Activated CD4-positive, alpha-beta memory T cell treated with anti-CD3 and anti-CD28 coated beads, Interleukin-2, amount 10 ng/mL, durations not matched to agents 7 days and 5 days (primary cell): ENCODE measurements around the gene ARL14. TPM values are rescaled to one million over a fixed set of nuclear protein-coding genes. Genes with fewer than 3 reads are reported as not detected.

Source experiments
- CTCF ChIA-PET: fragments of 350-600 bp; sonication (Branson Sonifier 250); formaldehyde crosslinking; loops from one replicate; lab custom pipeline; 2021; ENCODE audit warnings: antibody characterized with exemption, inconsistent platforms; lab: Charles Lee
- POLR2A ChIA-PET: fragments of 350-600 bp; sonication (Branson Sonifier 250); formaldehyde crosslinking; loops from one replicate; lab custom pipeline; 2021; ENCODE audit warnings: antibody characterized with exemption; lab: Charles Lee
- DNase-seq: peaks from one replicate; pipeline ENCODE4 v3.0.0-alpha.2; 2020
- H3K27ac Mint-ChIP-seq: one replicate; pipeline ENCODE4 v1.8.0; 2021; ENCODE audit warnings: mild to moderate bottlenecking, mixed read lengths
- H3K27me3 Mint-ChIP-seq: one replicate; pipeline ENCODE4 v1.8.0; 2021; ENCODE audit warnings: mixed read lengths
- H3K36me3 Mint-ChIP-seq: one replicate; pipeline ENCODE4 v1.8.0; 2021; ENCODE audit warnings: low read depth, mixed read lengths
- H3K4me1 Mint-ChIP-seq: one replicate; pipeline ENCODE4 v1.8.0; 2021; ENCODE audit warnings: mixed read lengths
- H3K4me3 Mint-ChIP-seq: one replicate; pipeline ENCODE4 v1.8.0; 2021; ENCODE audit warnings: mild to moderate bottlenecking, mixed read lengths
- H3K9me3 Mint-ChIP-seq: one replicate; pipeline ENCODE4 v1.8.0; 2021; ENCODE audit warnings: mixed read lengths
- total RNA-seq, 2 experiments: library from RNA; stranded (reverse); gene quantifications; one replicate each; pipeline ENCODE4 v1.2.3, GENCODE V29; 2021

Gene ARL14
- total RNA-seq, 2 experiments from 2014 or later = not detected

- CTCF ChIA-PET = interaction anchor here (0.8 to 1.9 kb wide), 10 partner anchors 9 to 588 kb away, joined by 3 to 9 read pairs (median 4); no protein-coding TSS in a partner anchor
- H3K36me3 Mint-ChIP-seq = no peaks in the 10 kb centered on the region
Observed at GRCh38 chr3:160686955-160687535, 10.1 kb downstream of the ARL14 start.

GRCh38 chr3:160691151-160691550, 14.2 kb downstream of the ARL14 start:
- DNase-seq = no peak
- H3K36me3 Mint-ChIP-seq = no peaks in the 10 kb centered on the region
- CTCF ChIA-PET = interaction anchor here (1.3 kb wide), 1 partner anchor 250 kb away, joined by 4 read pairs; no protein-coding TSS in a partner anchor
- no peak overlapping the region for H3K4me3 Mint-ChIP-seq
- no peaks in the 10 kb centered on the region for H3K27me3 Mint-ChIP-seq
- H3K9me3 Mint-ChIP-seq = no peaks in the 10 kb centered on the region
- H3K4me1 Mint-ChIP-seq = peaks cover 8% of the 10 kb centered on the region
- no peak overlapping the region for H3K27ac Mint-ChIP-seq
- POLR2A ChIA-PET = no interaction called here

More at GRCh38 chr3:160686955-160687535, 10.1 kb downstream of the ARL14 start:
- Mint-ChIP-seq H3K27me3 (peaks cover 4% of the 10 kb centered on the region), H3K9me3 (no peaks in the 10 kb centered on the region), H3K4me3 (no peak overlapping the region), H3K4me1 (no peaks in the 10 kb centered on the region), H3K27ac (no peak overlapping the region)
- DNase-seq = no peak
- POLR2A ChIA-PET = no interaction called here

GRCh38 chr3:160691962-160692361, 15.0 kb downstream of the ARL14 start:
- Mint-ChIP-seq H3K27me3 (no peaks in the 10 kb centered on the region), H3K27ac (no peak overlapping the region), H3K4me1 (peaks cover 8% of the 10 kb centered on the region), H3K36me3 (no peaks in the 10 kb centered on the region), H3K9me3 (no peaks in the 10 kb centered on the region), H3K4me3 (no peak overlapping the region)
- DNase-seq = no peak
- ChIA-PET CTCF (no interaction called here), POLR2A (no interaction called here)

GRCh38 chr3:160693191-160693590, 16.2 kb downstream of the ARL14 start:
- Mint-ChIP-seq H3K27me3 (peaks cover 3% of the 10 kb centered on the region), H3K9me3 (no peaks in the 10 kb centered on the region), H3K27ac (no peak overlapping the region), H3K36me3 (no peaks in the 10 kb centered on the region), H3K4me1 (peaks cover 10% of the 10 kb centered on the region), H3K4me3 (no peak overlapping the region)
- DNase-seq = no peak
- ChIA-PET POLR2A (interaction anchor here (1.0 kb wide), 1 partner anchor 126 kb away, joined by 3 read pairs; no protein-coding TSS in a partner anchor), CTCF (no interaction called here)

GRCh38 chr3:160694345-160694744, 17.4 kb downstream of the ARL14 start:
- no peak for DNase-seq
- peaks cover 10% of the 10 kb centered on the region for H3K4me1 Mint-ChIP-seq
- no peaks in the 10 kb centered on the region for H3K9me3 Mint-ChIP-seq
- ChIA-PET POLR2A (no interaction called here), CTCF (no interaction called here)
- peaks cover 3% of the 10 kb centered on the region for H3K27me3 Mint-ChIP-seq
- H3K4me3 Mint-ChIP-seq = no peak overlapping the region
- no peak overlapping the region for H3K27ac Mint-ChIP-seq
- H3K36me3 Mint-ChIP-seq = no peaks in the 10 kb centered on the region

- Mint-ChIP-seq H3K4me3 (no peak overlapping the region), H3K27me3 (peaks cover 3% of the 10 kb centered on the region), H3K27ac (no peak overlapping the region), H3K4me1 (peaks cover 10% of the 10 kb centered on the region), H3K9me3 (no peaks in the 10 kb centered on the region), H3K36me3 (no peaks in the 10 kb centered on the region)
- POLR2A ChIA-PET = no interaction called here
- CTCF ChIA-PET = no interaction called here
- no peak for DNase-seq
Observed at GRCh38 chr3:160695003-160695402, 18.0 kb downstream of the ARL14 start.

- Mint-ChIP-seq H3K4me3 (no peak overlapping the region), H3K9me3 (no peaks in the 10 kb centered on the region), H3K4me1 (peaks cover 10% of the 10 kb centered on the region), H3K36me3 (no peaks in the 10 kb centered on the region), H3K27me3 (peaks cover 11% of the 10 kb centered on the region), H3K27ac (no peak overlapping the region)
- ChIA-PET CTCF (interaction anchor here (1.3 kb wide), 1 partner anchor 9 kb away, joined by 6 read pairs; no protein-coding TSS in a partner anchor), POLR2A (no interaction called here)
- DNase-seq = no peak
Observed at GRCh38 chr3:160695915-160696327, 19.0 kb downstream of the ARL14 start.

- ChIA-PET CTCF (interaction anchor here (1.0 to 2.0 kb wide), 3 partner anchors 10 to 245 kb away, joined by 3 to 4 read pairs (median 4); no protein-coding TSS in a partner anchor), POLR2A (no interaction called here)
- H3K9me3 Mint-ChIP-seq = no peaks in the 10 kb centered on the region
- no peak overlapping the region for H3K4me3 Mint-ChIP-seq
- no peak for DNase-seq
- no peak overlapping the region for H3K27ac Mint-ChIP-seq
- H3K27me3 Mint-ChIP-seq = peaks cover 17% of the 10 kb centered on the region
- peaks cover 4% of the 10 kb centered on the region for H3K4me1 Mint-ChIP-seq
- no peaks in the 10 kb centered on the region for H3K36me3 Mint-ChIP-seq
Observed at GRCh38 chr3:160697637-160698380, 20.8 kb downstream of the ARL14 start.

- CTCF ChIA-PET = interaction anchor here (1.0 to 2.0 kb wide), 3 partner anchors 11 to 245 kb away, joined by 3 to 4 read pairs (median 4); no protein-coding TSS in a partner anchor
- H3K4me1 Mint-ChIP-seq = peaks cover 2% of the 10 kb centered on the region
Observed at GRCh38 chr3:160698599-160699195, 21.7 kb downstream of the ARL14 start.

GRCh38 chr3:160701490-160701889, 24.5 kb downstream of the ARL14 start:
- Mint-ChIP-seq H3K4me3 (no peak overlapping the region), H3K9me3 (no peaks in the 10 kb centered on the region), H3K27me3 (peaks cover 25% of the 10 kb centered on the region), H3K36me3 (no peaks in the 10 kb centered on the region), H3K4me1 (peaks cover 2% of the 10 kb centered on the region), H3K27ac (no peak overlapping the region)
- ChIA-PET POLR2A (no interaction called here), CTCF (interaction anchor here (1.0 kb wide), 1 partner anchor 240 kb away, joined by 3 read pairs; no protein-coding TSS in a partner anchor)
- DNase-seq = no peak

More at GRCh38 chr3:160698599-160699195, 21.7 kb downstream of the ARL14 start:
- H3K36me3 Mint-ChIP-seq = no peaks in the 10 kb centered on the region
- no peak overlapping the region for H3K4me3 Mint-ChIP-seq
- H3K9me3 Mint-ChIP-seq = no peaks in the 10 kb centered on the region
- H3K27me3 Mint-ChIP-seq = peaks cover 17% of the 10 kb centered on the region
- POLR2A ChIA-PET = no interaction called here
- DNase-seq = no peak
- no peak overlapping the region for H3K27ac Mint-ChIP-seq

- ChIA-PET POLR2A (no interaction called here), CTCF (no interaction called here)
- Mint-ChIP-seq H3K9me3 (no peaks in the 10 kb centered on the region), H3K27me3 (peaks cover 31% of the 10 kb centered on the region), H3K4me1 (peaks cover 2% of the 10 kb centered on the region), H3K4me3 (no peak overlapping the region), H3K27ac (no peak overlapping the region), H3K36me3 (no peaks in the 10 kb centered on the region)
- no peak for DNase-seq
Observed at GRCh38 chr3:160702290-160702689, 25.3 kb downstream of the ARL14 start.

- CTCF ChIA-PET = no interaction called here
Observed at GRCh38 chr3:160703974-160704373, 27.0 kb downstream of the ARL14 start.

More at GRCh38 chr3:160703974-160704373, 27.0 kb downstream of the ARL14 start:
- Mint-ChIP-seq H3K27ac (no peak overlapping the region), H3K4me1 (no peaks in the 10 kb centered on the region), H3K27me3 (peaks cover 40% of the 10 kb centered on the region), H3K4me3 (no peak overlapping the region), H3K36me3 (no peaks in the 10 kb centered on the region), H3K9me3 (no peaks in the 10 kb centered on the region)
- POLR2A ChIA-PET = no interaction called here
- DNase-seq = no peak
